ENCODE results near the gene SMYD3. TPM values are rescaled to one million over a fixed set of nuclear protein-coding genes. Genes with fewer than 3 reads are reported as not detected.

SMYD3 gene
- polyA plus RNA-seq, 3 donors from 2014 or later = 48.4 to 57.5 (median 50.8) TPM

GRCh38 chr1:246004301-246004700 is 502.8 kb downstream of the SMYD3 start:
- H3K27me3 Mint-ChIP-seq (ENCODE audit: low read depth in 3 of 3) = peaks cover 2% of the 10 kb centered on the region in 3 donors
- no peaks in the 10 kb centered on the region for H3K36me3 Mint-ChIP-seq
- H3K4me1 Mint-ChIP-seq = peaks cover 3 to 5% of the 10 kb centered on the region in 2 donors
- H3K4me3 Mint-ChIP-seq = no peak overlapping the region
- H3K9me3 Mint-ChIP-seq = no peaks in the 10 kb centered on the region
- no peak overlapping the region for H3K27ac Mint-ChIP-seq
- no peak for DNase-seq

DNA sequence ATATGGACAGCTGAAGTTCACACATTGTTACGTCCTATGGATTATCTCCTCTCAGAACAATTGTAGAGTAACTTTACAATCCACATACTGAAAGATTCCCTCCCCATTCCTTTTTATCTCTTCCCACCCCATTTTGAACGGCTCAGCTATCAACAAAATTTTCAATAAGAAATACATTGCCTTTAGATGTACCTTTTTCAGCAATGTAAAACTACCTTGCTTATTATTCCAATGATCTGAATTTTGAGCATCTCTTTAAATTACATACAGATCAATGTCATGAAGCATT is 503.7 kb downstream of the SMYD3 start:
- H3K36me3 Mint-ChIP-seq = peaks cover 0 to 5% (median 4%) of the 10 kb centered on the region in 3 donors
- peaks cover 2% of the 10 kb centered on the region in 3 donors for H3K27me3 Mint-ChIP-seq (ENCODE audit: low read depth in 3 of 3)
- DNase-seq = no peak
- peaks cover 3 to 5% of the 10 kb centered on the region in 2 donors for H3K4me1 Mint-ChIP-seq
- H3K4me3 Mint-ChIP-seq = no peak overlapping the region
- H3K9me3 Mint-ChIP-seq = no peaks in the 10 kb centered on the region
- peak overlapping the region in 1 of 6 donors; percentile 3 for H3K27ac Mint-ChIP-seq

GRCh38 chr1:246002725-246003441 is 504.2 kb downstream of the SMYD3 start:
- peak; percentile 66 to 74 (median 70) for DNase-seq
- no peak overlapping the region for H3K4me3 Mint-ChIP-seq
- no peaks in the 10 kb centered on the region for H3K9me3 Mint-ChIP-seq
- peaks cover 2% of the 10 kb centered on the region in 3 donors for H3K27me3 Mint-ChIP-seq (ENCODE audit: low read depth in 3 of 3)
- H3K27ac Mint-ChIP-seq = peak overlapping the region in 1 of 6 donors; percentile 3
- peaks cover 3 to 5% of the 10 kb centered on the region in 2 donors for H3K4me1 Mint-ChIP-seq
- H3K36me3 Mint-ChIP-seq = peaks cover 0 to 6% (median 4%) of the 10 kb centered on the region in 3 donors

DNA sequence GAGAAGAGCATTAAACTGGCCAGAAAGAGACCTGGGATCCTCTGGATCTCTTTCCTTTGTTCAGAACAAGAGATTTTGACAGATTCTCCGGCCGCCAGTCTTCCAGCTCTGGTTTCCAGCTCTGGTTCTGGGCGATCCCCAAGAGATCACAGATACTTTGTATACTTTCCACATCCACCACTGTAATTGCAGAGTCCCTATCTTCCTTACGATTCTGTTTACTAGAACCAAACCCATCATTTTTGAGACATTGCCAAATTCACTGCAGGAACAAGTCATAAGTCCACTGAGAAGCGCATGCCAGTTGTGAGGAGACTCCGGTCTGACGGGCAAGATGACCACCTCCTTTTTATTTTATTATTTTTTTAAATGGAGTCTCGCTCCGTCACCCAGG is 505.2 kb downstream of the SMYD3 start:
- DNase-seq = no peak
- H3K4me3 Mint-ChIP-seq = no peak overlapping the region
- H3K36me3 Mint-ChIP-seq = peaks cover 0 to 9% (median 8%) of the 10 kb centered on the region in 3 donors
- peaks cover 3 to 5% of the 10 kb centered on the region in 2 donors for H3K4me1 Mint-ChIP-seq
- no peaks in the 10 kb centered on the region for H3K9me3 Mint-ChIP-seq
- H3K27me3 Mint-ChIP-seq (ENCODE audit: low read depth in 3 of 3) = peaks cover 2 to 3% (median 2%) of the 10 kb centered on the region in 3 donors
- H3K27ac Mint-ChIP-seq = no peak overlapping the region

DNA sequence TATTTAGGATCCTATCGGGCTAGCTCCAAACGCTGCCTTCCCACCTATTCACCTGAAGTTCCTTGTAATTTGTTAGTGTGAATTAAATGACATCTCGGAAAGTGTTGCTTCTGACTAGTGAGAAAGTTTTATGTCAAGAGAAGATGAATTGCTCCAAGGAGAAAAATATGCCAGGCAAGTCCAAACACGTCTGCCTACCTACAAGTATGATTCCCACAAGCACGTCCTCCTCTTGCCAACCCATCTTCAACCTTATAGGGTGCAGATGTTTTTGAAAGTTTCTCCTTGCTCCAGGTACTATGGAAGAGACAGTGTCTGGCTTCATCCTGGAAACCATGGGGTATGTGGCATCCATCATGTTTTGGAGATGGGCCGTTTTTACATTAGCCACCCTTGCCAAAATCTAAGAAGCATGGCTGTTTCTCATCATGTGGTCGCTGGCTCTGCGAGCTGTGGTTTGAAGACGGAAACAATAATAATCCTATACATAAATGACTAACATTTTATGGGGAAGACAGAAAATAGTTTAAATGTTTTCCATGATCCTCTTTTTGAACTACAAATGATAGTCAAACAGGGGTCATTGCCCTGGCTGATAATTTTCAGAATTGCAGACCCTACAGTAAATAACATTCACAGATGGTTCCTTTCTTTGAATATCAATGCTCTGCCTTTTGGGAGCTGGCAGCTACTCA is 505.8 kb downstream of the SMYD3 start:
- Mint-ChIP-seq H3K9me3 (no peaks in the 10 kb centered on the region), H3K27me3 (ENCODE audit: low read depth in 3 of 3) (peaks cover 2 to 3% (median 2%) of the 10 kb centered on the region in 3 donors), H3K36me3 (peaks cover 0 to 12% (median 8%) of the 10 kb centered on the region in 3 donors), H3K4me3 (no peak overlapping the region), H3K27ac (no peak overlapping the region), H3K4me1 (peaks cover 3 to 5% of the 10 kb centered on the region in 2 donors)
- no peak for DNase-seq

DNA sequence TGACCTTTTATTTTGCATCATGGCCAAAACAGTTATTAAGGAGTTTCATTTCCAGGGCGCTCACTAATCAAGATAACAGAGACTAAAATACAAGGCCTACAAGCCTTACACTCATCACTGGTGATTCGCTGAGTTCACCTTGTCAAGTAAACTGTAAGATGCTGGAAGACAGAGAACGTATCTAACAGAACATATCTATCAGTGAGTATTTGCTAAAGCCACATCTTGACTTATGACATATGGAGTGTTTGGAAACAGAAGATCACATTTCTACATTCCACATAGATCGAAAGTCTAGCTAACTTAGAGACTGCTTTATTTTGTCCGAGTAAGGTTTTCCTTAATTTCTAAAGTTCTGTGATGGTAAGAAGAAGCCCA is 506.5 kb downstream of the SMYD3 start:
- H3K4me1 Mint-ChIP-seq = peaks cover 3 to 5% of the 10 kb centered on the region in 2 donors
- no peaks in the 10 kb centered on the region for H3K9me3 Mint-ChIP-seq
- no peak for DNase-seq
- H3K4me3 Mint-ChIP-seq = no peak overlapping the region
- H3K36me3 Mint-ChIP-seq = peaks cover 0 to 12% (median 8%) of the 10 kb centered on the region in 3 donors
- H3K27ac Mint-ChIP-seq = no peak overlapping the region
- H3K27me3 Mint-ChIP-seq (ENCODE audit: low read depth in 3 of 3) = peaks cover 2 to 3% (median 2%) of the 10 kb centered on the region in 3 donors

- DNase-seq = no peak
- H3K9me3 Mint-ChIP-seq = no peaks in the 10 kb centered on the region
- H3K4me3 Mint-ChIP-seq = no peak overlapping the region
- peaks cover 2 to 3% (median 2%) of the 10 kb centered on the region in 3 donors for H3K27me3 Mint-ChIP-seq (ENCODE audit: low read depth in 3 of 3)
- H3K36me3 Mint-ChIP-seq = peaks cover 0 to 12% (median 8%) of the 10 kb centered on the region in 3 donors
- peak overlapping the region in 1 of 6 donors; percentile 47 for H3K27ac Mint-ChIP-seq
- peaks cover 3 to 5% of the 10 kb centered on the region in 2 donors for H3K4me1 Mint-ChIP-seq
Observed at GRCh38 chr1:245999697-246000637, 507.1 kb downstream of the SMYD3 start.

DNA sequence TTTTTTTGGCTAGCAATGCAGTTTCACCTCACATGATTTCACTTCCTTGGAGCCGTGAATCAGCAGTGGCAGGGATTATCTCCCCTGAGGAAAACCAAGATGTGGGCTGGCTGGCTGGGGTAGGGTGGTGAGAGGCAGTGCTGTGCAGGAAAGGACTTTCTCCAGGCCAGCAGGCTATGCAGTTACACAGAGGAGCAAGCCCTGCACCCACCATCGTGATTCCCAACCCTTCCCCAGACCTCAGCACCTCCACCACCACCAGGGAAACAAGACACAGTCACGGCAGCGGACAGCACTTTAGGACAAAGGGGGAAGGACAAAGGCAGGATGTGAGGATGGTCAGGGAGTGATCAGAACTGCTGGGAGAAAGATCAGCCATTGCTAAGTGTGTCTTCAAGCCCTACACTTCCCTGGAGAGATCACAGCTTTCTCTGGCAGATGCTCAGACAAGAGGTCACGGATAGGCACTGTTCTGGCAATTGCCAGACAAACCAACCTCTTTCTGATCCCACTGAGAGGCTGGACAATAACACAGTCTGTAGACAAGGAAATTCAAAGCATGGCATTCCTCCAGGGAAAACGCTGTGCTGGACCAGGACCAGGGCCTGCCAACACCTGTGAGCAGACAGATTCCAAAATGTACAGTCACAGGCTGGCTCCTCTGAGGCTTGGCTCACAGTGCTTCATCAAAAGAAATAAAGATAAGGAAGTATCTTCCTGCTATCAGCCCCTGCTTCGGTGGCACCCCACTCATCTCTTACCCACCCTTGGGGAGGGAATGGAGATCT is 509.4 kb downstream of the SMYD3 start:
- peaks cover 0 to 3% (median 2%) of the 10 kb centered on the region in 3 donors for H3K27me3 Mint-ChIP-seq (ENCODE audit: low read depth in 3 of 3)
- H3K4me1 Mint-ChIP-seq = peaks cover under 1 to 5% of the 10 kb centered on the region in 2 donors
- H3K4me3 Mint-ChIP-seq = no peak overlapping the region
- DNase-seq = no peak
- H3K36me3 Mint-ChIP-seq = peaks cover 5 to 15% (median 11%) of the 10 kb centered on the region in 3 donors
- no peak overlapping the region for H3K27ac Mint-ChIP-seq
- H3K9me3 Mint-ChIP-seq = no peaks in the 10 kb centered on the region

GRCh38 chr1:245996811-245997210 is 510.3 kb downstream of the SMYD3 start:
- peaks cover 0 to 2% (median 2%) of the 10 kb centered on the region in 3 donors for H3K27me3 Mint-ChIP-seq (ENCODE audit: low read depth in 3 of 3)
- H3K4me3 Mint-ChIP-seq = no peak overlapping the region
- H3K4me1 Mint-ChIP-seq = peaks cover 0 to 2% of the 10 kb centered on the region in 2 donors
- no peak overlapping the region for H3K27ac Mint-ChIP-seq
- DNase-seq = no peak
- peaks cover 5 to 15% (median 11%) of the 10 kb centered on the region in 3 donors for H3K36me3 Mint-ChIP-seq
- H3K9me3 Mint-ChIP-seq = no peaks in the 10 kb centered on the region

DNA sequence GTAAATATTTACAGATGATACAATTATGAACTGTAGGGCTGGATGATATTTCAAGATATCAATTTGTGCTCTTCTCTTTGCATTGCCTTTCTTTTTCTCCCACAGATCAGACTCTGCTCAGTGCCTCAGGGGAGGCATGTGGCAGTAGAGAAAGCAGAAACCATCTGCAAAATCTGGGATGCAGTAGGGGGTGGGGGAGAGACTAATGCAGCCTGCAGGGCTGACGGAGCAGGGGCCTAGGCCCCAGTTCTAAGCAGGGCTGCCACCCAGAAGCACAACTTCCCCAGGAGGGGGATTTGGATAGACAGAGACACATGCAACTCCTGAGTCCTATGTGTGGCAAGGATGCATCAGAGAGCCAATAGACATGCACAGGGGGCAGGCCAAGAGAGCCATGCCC is 511.6 kb downstream of the SMYD3 start:
- peaks cover 5 to 15% (median 11%) of the 10 kb centered on the region in 3 donors for H3K36me3 Mint-ChIP-seq
- H3K27ac Mint-ChIP-seq = no peak overlapping the region
- H3K9me3 Mint-ChIP-seq = no peaks in the 10 kb centered on the region
- DNase-seq = no peak
- peaks cover 0 to 2% (median 2%) of the 10 kb centered on the region in 3 donors for H3K27me3 Mint-ChIP-seq (ENCODE audit: low read depth in 3 of 3)
- peaks cover 8% of the 10 kb centered on the region in 2 donors for H3K4me1 Mint-ChIP-seq
- no peak overlapping the region for H3K4me3 Mint-ChIP-seq

GRCh38 chr1:245991266-245991665 is 515.8 kb downstream of the SMYD3 start:
- Mint-ChIP-seq H3K9me3 (no peaks in the 10 kb centered on the region), H3K4me3 (no peak overlapping the region), H3K36me3 (peaks cover 3 to 8% (median 5%) of the 10 kb centered on the region in 3 donors), H3K27me3 (ENCODE audit: low read depth in 3 of 3) (peaks cover 0 to 3% (median 0%) of the 10 kb centered on the region in 3 donors), H3K27ac (no peak overlapping the region), H3K4me1 (peaks cover 33 to 41% of the 10 kb centered on the region in 2 donors)
- no peak for DNase-seq

DNA sequence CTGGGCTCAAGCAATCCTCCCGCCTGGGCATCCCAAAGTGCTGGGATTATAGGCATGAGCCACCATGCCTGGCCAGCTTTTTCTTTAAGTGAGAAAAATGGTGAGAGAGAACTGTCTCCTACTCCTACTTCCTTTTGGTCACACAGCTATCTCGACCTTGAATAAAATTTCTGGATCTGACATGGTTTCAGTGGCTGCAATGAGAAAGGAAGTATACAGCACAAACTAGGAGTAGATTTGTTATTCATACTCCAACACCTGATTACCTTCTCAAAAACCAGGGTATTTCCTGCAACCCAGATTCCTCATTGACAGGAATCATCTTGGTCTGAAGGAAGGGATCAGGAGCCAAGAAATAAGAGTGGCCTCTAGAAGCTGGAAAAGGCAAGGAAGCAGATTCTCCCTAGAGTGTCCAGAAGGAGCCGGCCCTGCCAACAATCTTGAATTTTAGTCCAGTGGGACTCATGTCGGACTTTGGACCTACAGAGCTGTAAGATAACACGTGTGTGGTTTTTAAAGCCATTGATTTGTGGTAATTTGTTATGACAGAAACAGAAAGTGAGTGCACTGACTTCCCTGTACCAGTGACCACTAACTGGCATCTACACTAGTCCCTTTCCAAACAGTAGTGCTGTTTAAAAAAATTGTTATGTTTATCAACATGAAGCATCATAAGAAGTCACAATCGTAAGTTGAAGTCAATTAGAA is 516.6 kb downstream of the SMYD3 start:
- Mint-ChIP-seq H3K27me3 (ENCODE audit: low read depth in 3 of 3) (peaks cover 0 to 3% (median 0%) of the 10 kb centered on the region in 3 donors), H3K9me3 (no peaks in the 10 kb centered on the region), H3K4me1 (peaks cover 33 to 41% of the 10 kb centered on the region in 2 donors), H3K36me3 (peaks cover 3 to 8% (median 5%) of the 10 kb centered on the region in 3 donors), H3K27ac (peak overlapping the region in 1 of 6 donors; percentile 25), H3K4me3 (peak overlapping the region in 1 of 5 donors; percentile 33)
- DNase-seq = peak in 1 of 3 donors; percentile 5
